NCI-H187 (cell line): ENCODE results near the gene HARBI1.
A peak's percentile ranks its signal among the peaks of the same experiment; 100 is the strongest.

Experiments
- DNase-seq, 2 experiments: peaks; one replicate each; lab custom pipeline; 2025; lab: John Stamatoyannopoulos, UW

Gene HARBI1

GRCh38 chr11:46617134-46617971 is at the start of gene HARBI1, which contains the start of gene ATG13:
Gene HARBI1 (minus strand): TSS chr11:46617227. CDS start chr11:46616237, 990 bp downstream.
Gene ATG13 (plus strand): TSS chr11:46617553. CDS start chr11:46644292, 26,739 bp downstream.
- peak; percentile 85 to 89 for DNase-seq

DNA sequence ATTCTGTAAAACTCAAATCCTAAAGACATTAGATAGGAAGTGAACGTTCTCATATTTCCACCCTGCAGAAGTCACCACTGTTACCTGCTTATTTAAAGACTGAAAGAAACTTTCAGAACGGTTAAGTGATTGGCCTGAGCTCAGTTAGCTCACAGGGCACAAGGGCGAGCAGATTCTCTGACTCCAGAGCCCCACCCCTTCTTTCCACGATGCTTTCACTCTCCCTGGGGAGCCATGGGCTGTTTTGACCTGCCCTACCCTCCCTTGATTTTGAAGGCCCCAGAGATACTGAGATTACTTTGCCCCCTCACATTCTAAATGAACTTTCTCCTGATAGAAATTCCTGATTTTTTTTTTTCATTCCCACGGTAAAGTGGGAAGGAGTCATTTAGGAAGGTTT is 49.5 kb upstream of the HARBI1 start:
- DNase-seq = no peak

DNA sequence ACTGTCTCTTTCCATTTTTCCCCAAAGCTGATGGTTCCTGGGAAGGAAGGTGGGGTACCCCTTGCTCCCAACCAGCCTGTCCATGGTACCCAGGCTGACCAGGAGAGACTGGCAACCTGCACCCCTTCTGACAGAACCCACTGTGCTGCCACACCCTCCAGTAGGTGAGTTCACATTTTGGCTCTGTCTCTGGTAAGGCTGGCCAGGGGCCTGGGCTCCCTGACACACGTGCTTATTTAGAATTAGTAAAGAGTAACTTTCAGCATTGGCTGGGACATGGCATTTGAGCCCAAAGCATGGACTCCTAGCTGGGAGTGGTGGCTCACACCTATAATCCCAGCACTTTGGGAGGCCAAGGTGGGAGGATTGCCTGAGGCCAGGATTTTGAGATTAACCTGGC is 48.3 kb upstream of the HARBI1 start:
- no peak for DNase-seq

DNA sequence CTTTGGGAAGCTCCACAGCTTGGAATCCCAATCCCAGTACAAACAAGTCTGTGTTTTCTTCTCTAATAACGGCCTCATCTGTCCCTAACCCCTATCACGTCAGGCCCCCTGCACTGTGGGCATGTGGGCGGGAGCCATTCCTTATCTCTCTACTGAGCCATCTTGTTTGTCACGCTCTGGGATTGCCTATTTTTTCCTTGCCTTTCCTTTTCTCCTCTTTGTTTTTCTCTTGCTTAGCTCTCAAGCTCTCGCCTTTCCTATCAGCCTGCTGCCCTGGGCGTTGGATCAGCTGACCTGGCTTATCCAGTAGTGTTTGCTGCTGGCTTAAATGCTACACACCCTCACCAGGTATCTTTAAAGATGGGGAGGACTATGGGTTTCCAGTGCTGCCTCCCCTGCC is 47.6 kb upstream of the HARBI1 start:
- no peak for DNase-seq

DNA sequence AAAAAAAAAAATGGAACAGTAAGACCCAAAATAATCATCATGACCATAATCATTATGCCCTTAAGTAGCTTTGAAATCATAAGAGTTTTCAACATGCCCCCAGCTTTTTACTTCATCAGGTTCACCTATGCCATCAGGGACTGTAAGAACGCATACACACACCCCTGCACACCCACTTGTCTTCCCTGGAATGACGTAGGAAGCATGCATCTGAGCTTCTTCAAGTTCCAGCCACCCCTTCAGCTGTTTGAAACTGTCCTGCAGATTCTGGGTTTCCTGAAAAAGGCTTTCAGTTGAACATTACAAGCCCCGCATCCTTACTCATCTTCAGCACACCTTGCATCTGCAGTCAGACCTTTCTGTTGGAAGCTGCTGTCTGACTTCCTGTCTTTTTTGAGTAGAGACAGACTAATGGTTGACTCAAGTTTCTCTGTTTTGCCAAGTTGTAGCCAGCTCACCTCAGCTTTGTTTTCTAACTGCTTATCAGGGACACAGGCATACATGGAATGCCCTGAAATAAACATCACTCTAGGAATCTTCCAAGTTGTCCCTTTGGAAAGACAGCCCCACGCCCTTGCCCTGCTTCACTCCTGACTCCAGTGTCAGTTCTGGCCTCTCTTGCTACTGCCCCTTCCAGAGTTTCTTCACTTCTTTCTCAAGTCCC is 46.4 kb upstream of the HARBI1 start:
- no peak for DNase-seq

GRCh38 chr11:46662366-46662765 is 45.3 kb upstream of the HARBI1 start:
- no peak for DNase-seq

DNA sequence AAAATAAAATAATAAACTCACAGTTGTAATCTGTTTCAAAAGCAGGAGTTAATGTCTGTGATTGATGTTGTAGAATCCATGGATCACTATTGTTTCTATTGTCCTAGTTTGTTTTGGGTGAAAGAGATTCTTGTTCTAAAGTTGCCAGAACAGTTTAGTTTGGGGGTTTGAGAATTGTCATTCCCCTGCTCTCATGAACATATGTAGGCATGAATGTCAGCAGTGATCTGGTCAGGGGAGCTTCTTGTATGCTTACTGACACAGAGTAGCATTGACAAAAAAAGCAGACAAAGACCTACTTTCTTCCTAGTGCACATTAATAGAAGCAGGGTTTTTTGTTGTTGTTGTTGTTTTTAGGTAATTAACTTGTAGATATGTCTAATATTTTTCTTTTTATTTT is 44.8 kb upstream of the HARBI1 start:
- DNase-seq = no peak

DNA sequence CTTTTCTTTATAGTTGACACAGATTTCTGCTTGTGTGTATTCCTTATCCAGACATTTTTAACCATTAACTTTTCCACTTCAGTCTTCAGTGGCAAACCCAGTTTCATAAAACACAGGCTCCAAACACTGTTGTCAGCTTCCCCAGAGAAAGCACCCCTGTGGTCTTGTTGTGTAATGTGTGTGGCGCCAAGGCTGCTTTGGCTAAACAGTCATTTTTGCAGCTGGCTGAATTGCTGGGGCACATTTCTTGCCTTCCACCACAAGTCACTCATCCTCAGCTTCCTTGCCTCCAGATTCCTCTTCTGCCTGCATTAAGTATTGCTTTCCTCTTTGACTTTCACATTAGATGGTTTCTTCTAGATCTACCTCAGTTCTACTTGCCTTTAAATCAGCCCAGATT is 42.9 kb upstream of the HARBI1 start:
- DNase-seq = no peak

DNA sequence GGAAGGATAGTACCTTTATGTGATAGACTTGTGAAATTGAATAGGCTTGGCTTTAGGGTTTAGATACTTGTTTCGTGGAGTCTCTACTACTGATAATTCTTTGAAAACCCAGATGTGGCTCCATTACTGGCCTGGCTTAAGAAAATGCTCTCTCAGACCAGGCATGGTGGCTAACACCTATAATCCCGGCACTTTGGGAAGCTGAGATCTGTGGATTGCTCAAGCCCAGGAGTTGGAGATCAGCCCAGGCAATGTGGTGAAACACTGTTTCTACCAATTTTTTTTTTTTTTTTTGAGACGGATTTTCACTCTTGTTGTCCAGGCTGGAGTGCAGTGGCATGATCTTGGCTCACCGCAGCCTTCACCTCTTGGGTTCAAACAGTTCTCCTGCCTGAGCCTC is 41.2 kb upstream of the HARBI1 start:
- no peak for DNase-seq

- no peak for DNase-seq
These were observed 40.2 kb upstream of the HARBI1 start for GRCh38 chr11:46657186-46657585.

- no peak for DNase-seq
These were observed 38.6 kb upstream of the HARBI1 start for GRCh38 chr11:46655631-46656030.

DNA sequence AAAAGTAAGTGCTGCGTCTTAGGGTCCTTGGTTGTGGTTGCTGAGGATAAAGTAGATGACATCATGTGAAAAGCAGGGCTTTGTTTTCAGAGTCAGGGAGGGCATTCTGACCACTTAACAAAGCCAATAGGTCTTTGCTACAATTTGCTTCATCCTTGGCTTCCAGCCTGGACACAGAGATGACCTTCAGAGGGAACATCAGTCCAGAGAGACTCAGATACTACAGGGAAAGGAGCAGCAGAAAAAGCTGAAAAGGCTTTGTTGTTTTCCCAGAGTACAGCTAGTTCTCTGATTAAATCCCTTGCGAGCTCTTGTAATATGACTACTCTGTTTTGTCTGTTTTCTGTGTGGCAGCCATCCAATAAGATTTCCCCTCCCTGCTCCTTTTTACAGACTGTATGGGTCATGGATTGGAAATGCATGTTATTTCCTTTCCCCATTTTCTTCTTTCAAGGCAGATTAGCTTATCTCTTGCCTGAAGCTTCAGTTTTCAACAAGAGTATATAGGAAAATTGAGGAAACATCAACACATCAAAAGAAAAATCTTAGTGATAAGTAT is 32.2 kb upstream of the HARBI1 start:
- DNase-seq = no peak

DNA sequence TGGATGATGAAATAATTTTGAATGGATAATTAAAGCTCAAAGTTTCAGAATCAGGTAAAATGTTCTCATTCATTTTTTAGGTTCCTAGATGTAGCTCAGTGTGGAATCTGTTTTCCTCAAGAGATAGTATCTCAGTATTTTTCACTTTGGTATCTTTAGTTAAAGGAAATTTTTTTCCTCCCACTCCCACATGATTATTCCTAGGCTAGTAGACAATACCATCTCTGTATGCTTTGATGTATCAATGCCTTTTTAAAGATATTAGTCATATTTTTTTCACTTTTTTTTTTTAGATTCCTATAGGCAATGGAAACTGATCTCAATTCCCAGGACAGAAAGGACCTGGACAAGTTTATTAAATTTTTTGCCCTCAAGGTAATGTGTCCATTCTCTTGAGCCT is 27.0 kb upstream of the HARBI1 start:
- no peak for DNase-seq

GRCh38 chr11:46643531-46643930 is 26.5 kb upstream of the HARBI1 start:
- DNase-seq = no peak

DNA sequence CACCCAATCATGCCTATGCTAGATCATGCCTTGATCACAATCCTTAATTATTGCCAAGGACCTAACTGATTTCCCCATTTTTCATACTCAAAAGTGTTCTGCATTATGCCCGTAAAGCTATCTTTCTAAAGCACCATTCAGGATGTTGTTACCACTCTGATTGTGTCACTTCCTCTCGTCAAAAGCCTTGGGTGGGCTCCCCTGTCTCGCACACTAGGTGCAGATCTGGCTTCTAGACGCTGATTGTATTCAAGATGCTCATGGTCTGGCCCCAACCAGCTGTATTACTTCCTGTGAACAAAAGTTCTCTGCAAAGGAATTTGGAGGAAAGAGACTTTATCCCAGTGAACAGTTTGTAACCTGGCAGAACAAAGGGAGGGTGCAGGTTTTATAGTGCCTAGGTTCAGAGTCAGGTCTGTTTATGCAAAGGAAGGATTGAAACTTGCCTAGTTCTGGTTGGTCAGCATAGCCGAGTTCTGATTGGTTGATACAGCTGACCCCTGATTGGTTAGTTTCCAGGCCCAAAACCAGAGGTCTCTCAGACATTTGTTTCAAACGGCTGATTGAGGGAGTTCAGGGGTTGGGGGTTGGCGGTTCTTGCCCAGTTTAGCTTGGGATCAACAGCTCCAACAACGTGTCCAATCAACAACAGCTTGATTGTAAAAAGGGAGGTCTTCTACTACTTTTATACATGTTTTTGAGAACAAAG is 25.8 kb upstream of the HARBI1 start:
- DNase-seq = no peak

- DNase-seq = no peak
These were observed 24.6 kb upstream of the HARBI1 start for GRCh38 chr11:46641639-46642038.

GRCh38 chr11:46640036-46640788 is 23.2 kb upstream of the HARBI1 start:
- DNase-seq = no peak

DNA sequence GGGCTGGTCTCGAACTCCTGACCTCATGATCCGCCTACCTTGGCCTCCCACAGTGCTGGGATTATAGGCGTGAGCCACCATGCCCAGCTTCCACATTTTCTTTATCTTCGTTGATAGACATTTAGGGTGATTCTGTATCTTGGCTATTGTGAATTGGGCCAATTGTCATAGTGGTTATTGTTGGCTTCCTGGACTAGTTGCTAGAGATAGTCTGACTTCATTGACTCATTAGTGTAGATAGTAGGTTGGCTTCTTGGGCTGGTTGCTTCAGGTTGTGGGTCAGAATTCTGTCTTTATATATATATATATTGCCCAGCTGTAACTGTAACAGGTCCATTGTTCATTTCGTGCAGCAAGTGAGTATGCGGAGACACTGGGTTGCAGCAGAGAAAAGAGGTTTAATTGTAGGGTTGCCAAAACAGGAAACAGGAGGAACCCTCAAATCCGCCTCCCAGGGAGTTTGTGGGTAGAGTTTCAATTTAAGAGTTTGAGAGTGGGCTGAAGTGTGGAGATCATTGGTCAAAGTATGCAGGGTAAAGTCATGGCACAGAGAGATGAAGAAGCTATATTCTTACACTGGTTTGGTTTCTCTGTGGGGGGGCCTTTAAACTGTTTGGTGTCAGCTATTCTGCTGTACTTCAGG is 22.3 kb upstream of the HARBI1 start:
- no peak for DNase-seq

GRCh38 chr11:46637546-46637945 is 20.5 kb upstream of the HARBI1 start:
- DNase-seq = no peak

GRCh38 chr11:46635557-46636139 is 18.6 kb upstream of the HARBI1 start:
- DNase-seq = no peak
